D721Med (cell line): ENCODE results near the gene PHF1.

Source experiments
- DNase-seq: peaks from one replicate; pipeline ENCODE4 v3.0.0; 2011; ENCODE audit warnings: low spot score; ENCODE audit not compliant: insufficient read length
- FAIRE-seq: peaks from 2 replicates; lab custom pipeline; 2011; peaks lifted over from hg19 to GRCh38; lab: Jason Lieb, UNC
- TF ChIP-seq, protein P1 (sequence below): IDR thresholded peaks from 2 replicates; pipeline ENCODE4 v1.5.1; 2012; ENCODE audit warnings: mild to moderate bottlenecking, control low read depth; ENCODE audit not compliant: insufficient read depth; ENCODE audit errors: missing control alignments

PHF1 gene

DNA sequence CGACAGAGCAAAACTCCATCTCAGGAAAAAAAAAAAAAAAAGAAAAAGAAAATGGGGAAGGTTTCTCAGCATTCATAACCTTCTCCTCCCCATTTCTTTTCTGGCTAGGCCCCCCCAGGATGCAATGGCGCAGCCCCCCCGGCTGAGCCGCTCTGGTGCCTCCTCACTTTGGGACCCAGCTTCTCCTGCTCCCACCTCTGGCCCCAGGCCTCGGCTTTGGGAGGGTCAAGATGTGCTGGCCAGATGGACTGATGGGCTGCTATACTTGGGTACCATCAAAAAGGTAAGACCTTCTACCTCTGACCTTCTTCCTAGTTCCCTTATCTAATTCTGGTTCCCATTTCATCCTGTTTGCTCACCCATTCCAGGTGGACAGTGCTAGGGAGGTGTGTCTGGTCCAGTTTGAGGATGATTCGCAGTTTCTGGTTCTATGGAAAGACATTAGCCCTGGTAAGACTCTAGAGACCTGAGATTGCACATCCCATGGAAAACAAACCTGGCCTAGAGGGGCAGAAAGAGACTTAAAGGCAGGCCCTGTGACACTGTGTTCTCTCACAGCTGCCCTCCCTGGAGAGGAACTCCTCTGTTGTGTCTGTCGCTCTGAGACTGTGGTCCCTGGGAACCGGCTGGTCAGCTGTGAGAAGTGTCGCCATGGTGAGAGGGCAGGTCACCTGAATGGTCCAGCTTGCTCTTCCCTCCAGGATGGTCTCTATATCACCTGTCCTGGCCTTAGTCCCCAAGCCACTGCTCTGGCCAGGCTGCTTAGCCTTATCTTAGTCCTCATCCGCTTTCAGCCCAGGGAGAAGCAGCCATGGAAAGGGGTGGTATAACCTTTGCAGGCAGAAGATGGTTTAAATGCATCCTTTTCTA is 1.6 kb downstream of the PHF1 start:
- DNase-seq (no peak), FAIRE-seq (no peak)
- TF ChIP-seq, protein P1, sequence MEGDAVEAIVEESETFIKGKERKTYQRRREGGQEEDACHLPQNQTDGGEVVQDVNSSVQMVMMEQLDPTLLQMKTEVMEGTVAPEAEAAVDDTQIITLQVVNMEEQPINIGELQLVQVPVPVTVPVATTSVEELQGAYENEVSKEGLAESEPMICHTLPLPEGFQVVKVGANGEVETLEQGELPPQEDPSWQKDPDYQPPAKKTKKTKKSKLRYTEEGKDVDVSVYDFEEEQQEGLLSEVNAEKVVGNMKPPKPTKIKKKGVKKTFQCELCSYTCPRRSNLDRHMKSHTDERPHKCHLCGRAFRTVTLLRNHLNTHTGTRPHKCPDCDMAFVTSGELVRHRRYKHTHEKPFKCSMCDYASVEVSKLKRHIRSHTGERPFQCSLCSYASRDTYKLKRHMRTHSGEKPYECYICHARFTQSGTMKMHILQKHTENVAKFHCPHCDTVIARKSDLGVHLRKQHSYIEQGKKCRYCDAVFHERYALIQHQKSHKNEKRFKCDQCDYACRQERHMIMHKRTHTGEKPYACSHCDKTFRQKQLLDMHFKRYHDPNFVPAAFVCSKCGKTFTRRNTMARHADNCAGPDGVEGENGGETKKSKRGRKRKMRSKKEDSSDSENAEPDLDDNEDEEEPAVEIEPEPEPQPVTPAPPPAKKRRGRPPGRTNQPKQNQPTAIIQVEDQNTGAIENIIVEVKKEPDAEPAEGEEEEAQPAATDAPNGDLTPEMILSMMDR = no peak

DNA sequence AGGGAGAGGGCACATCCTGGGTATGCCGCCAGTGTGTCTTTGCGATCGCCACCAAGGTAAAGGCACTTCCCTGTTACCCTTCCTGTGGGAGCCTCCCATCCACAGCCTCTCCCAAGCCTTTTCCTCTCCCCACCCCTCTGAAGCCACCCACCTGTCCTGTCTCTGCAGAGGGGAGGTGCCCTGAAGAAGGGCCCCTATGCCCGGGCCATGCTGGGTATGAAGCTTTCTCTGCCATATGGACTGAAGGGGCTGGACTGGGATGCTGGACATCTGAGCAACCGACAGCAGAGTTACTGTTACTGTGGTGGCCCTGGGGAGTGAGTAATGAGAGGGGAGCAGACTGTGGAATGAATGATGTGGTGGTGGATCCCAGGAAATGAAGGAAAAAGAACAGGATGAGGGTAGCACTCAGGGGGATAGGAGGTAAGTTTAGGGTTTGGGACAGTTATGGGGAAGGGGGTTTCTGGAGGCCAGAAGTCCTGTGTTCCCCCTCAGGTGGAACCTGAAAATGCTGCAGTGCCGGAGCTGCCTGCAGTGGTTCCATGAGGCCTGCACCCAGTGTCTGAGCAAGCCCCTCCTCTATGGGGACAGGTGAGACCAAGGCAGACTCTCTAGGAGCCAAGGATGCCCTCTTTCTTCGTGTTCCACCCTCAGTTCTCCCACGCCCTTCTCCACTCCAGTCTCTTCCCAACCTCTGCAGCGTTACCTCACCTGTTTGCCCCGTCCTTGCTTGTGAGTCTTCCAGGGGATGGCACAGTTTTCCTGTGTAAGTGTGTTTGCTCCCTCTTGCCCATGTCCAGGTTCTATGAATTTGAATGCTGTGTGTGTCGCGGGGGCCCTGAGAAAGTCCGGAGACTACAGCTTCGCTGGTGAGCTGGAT is 2.7 kb downstream of the PHF1 start:
- no peak for FAIRE-seq

GRCh38 chr6:33414592-33415271 is 3.9 kb downstream of the PHF1 start:
- TF ChIP-seq, protein P1 = peak; percentile 37
- DNase-seq (peak; percentile 64), FAIRE-seq (no peak)

More for the DNA sequence above, 2.7 kb downstream of the PHF1 start:
- no peak for DNase-seq
- TF ChIP-seq, protein P1 = no peak

GRCh38 chr6:33415831-33416230 is 5.0 kb downstream of the PHF1 start:
- TF ChIP-seq, protein P1 = no peak
- DNase-seq (no peak), FAIRE-seq (no peak)

DNA sequence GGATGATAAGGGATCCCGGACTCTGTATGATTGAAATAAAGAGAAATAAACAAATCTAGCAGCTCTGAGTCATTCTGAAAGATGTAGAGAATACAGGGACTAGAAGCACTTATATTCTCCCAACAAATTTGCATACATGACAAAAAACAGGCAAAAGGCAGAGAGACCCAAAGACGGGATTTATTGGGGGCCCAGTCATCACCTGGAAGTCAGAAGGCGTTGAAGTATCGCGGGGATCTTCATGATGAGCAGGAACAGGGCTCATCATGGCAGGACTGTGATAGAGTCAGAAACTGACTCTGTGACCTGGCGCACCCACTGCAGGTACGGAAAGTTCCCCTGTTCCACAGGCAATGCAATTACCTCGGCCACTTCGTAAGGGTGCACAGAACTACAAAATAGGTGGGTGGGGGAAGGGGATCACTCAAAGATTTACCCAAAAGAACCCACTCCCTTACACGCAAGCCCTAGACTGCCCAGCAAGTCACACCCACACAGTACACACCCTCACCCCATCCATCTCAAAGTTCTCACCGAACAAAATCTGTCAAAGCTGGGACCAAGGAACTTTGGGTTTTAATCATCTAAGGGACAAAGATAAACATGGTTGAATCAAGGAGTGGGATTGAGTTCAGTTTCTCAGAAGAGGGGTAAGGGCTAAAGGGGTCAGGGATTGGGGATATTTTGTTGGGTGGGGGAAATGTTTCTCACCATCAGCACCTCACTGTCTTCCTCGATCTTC is 5.7 kb downstream of the PHF1 start:
- TF ChIP-seq, protein P1 = no peak
- no peak for FAIRE-seq
- DNase-seq = no peak

DNA sequence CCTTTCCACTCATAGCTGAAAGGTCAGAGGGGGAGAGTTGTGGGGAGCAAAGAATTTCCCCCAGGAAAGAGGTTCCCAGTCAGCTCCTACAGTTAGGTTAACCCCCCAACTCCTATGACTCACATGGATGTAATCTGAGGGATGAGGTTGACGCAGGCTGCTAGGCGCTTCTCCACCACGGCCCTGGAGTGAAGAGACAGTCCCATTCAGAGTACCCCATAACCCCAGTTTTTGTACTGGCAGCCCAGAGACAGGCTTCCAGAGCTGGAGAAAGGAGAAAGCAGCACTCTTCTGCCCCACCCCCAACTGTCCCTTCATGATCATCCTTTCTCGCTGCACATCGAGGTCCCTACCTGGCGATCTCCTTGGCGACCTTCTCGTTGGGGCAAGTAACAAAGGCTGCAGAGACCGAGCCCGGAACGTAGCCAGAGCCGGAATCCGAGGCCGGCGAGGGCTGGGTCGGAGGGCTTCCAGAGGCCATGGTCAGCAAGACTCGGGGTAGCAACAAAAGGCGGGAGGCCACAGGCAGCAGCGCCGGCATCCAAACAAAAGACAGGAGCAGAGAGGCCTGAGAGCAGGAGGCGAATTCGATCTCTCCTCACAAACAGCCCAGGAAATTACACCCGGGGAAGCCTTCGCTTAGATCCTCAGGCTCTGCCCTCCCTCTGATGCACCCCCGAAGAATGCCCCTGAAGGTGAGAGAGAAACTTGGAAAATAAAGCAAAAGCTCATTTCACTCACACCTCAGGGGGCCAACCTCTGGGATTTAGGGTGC is 6.5 kb downstream of the PHF1 start:
- FAIRE-seq = no peak
- DNase-seq = no peak
- TF ChIP-seq, protein P1 = no peak
